Endothelial cell of umbilical vein (primary cell): ENCODE measurements around the gene CILP2.

Source experiments
- CTCF ChIP-seq, 2 donors: IDR thresholded peaks; 1 replicate in 1 of 2; 2 replicates in 1 of 2; pipeline ENCODE4 v1.5.1; 2011; ENCODE audit warnings: low read length in 2 of 2, mild to moderate bottlenecking in 2 of 2, moderate library complexity in 2 of 2, control low read depth in 1 of 2, inconsistent platforms in 1 of 2, low read depth in 1 of 2; ENCODE audit not compliant: insufficient read depth in 1 of 2; ENCODE audit errors: extremely low read depth in 1 of 2
- EZH2 ChIP-seq: IDR thresholded peaks from 2 replicates; pipeline ENCODE4 v1.6.1; 2012; ENCODE audit warnings: borderline replicate concordance, low read depth, mild to moderate bottlenecking, moderate library complexity, low read length, inconsistent platforms; ENCODE audit not compliant: severe bottlenecking
- FOS ChIP-seq: IDR thresholded peaks from 2 replicates; pipeline ENCODE4 v1.6.1; 2011; ENCODE audit warnings: mild to moderate bottlenecking, low read length, moderate library complexity, borderline replicate concordance; ENCODE audit not compliant: insufficient read depth
- JUN ChIP-seq: IDR thresholded peaks from 2 replicates; pipeline ENCODE4 v1.6.1; 2011; ENCODE audit warnings: borderline replicate concordance, low read depth; ENCODE audit not compliant: insufficient read length, insufficient read depth
- MAX ChIP-seq: IDR thresholded peaks from 2 replicates; pipeline ENCODE4 v1.6.1; 2011; ENCODE audit not compliant: insufficient read depth, insufficient read length
- MYC ChIP-seq: IDR thresholded peaks from one replicate; pipeline ENCODE4 v1.6.1; 2011; ENCODE audit warnings: mild to moderate bottlenecking, low read depth, low read length
- POLR2A ChIP-seq: IDR thresholded peaks from 2 replicates; pipeline ENCODE4 v1.6.1; 2012; ENCODE audit warnings: low read depth, mild to moderate bottlenecking, control low read depth, low read length
- POLR2AphosphoS5 ChIP-seq: IDR thresholded peaks from 2 replicates; pipeline ENCODE4 v1.6.1; 2012; ENCODE audit warnings: low read depth, mild to moderate bottlenecking, control low read depth, low read length, moderate library complexity; ENCODE audit not compliant: insufficient read depth

- no peak for TF ChIP-seq CTCF (IDR thresholded peaks at IDR 0.05; ENCODE audit: extremely low read depth in 1 of 2, insufficient read depth in 1 of 2, low read depth in 1 of 2, low read length in 2 of 2)
- TF ChIP-seq POLR2AphosphoS5: no peak
- no peak for TF ChIP-seq POLR2A
- TF ChIP-seq MAX: no peak
- no peak for TF ChIP-seq MYC
- TF ChIP-seq EZH2: no peak
- TF ChIP-seq JUN: no peak
- TF ChIP-seq FOS: no peak
These were observed 24.0 kb downstream of the CILP2 start for GRCh38 chr19:19561946-19562664.
